HEK293 (cell line): ENCODE data around the gene MLLT3.

Experiments used
- BCL6B ChIP-seq: fragments of 450-650 bp; formaldehyde crosslinking; IDR thresholded peaks from 2 replicates; pipeline ENCODE4 v1.5.1; 2017; ENCODE audit warnings: missing biosample characterization, missing genetic modification characterization
- HIC1 ChIP-seq: fragments of 450-650 bp; formaldehyde crosslinking; IDR thresholded peaks from 2 replicates; pipeline ENCODE4 v1.5.1; 2016; ENCODE audit warnings: missing biosample characterization, missing genetic modification characterization
- HOXC10 ChIP-seq: sonication (generic); formaldehyde crosslinking; IDR thresholded peaks from 2 replicates; pipeline ENCODE4 v1.8.1; 2023; ENCODE audit warnings: mild to moderate bottlenecking, missing genetic modification reagents
- PRDM4 ChIP-seq: fragments of 450-650 bp; formaldehyde crosslinking; IDR thresholded peaks from 2 replicates; pipeline ENCODE4 v1.5.1; 2017; ENCODE audit warnings: missing biosample characterization, missing genetic modification characterization
- RBAK ChIP-seq: fragments of 450-650 bp; formaldehyde crosslinking; IDR thresholded peaks from 2 replicates; pipeline ENCODE4 v1.5.1; 2016; ENCODE audit warnings: missing biosample characterization, missing genetic modification characterization
- REST ChIP-seq: fragments of 450-650 bp; formaldehyde crosslinking; IDR thresholded peaks from 2 replicates; pipeline ENCODE4 v1.5.1; 2016; ENCODE audit warnings: missing biosample characterization, missing genetic modification characterization
- SCRT1 ChIP-seq: fragments of 450-650 bp; formaldehyde crosslinking; IDR thresholded peaks from 2 replicates; pipeline ENCODE4 v1.5.1; 2016; ENCODE audit warnings: missing biosample characterization, missing genetic modification characterization, borderline replicate concordance
- SETDB1 ChIP-seq: IDR thresholded peaks from one replicate; pipeline ENCODE4 v1.6.1; 2017; ENCODE audit warnings: mild to moderate bottlenecking, low read length, moderate library complexity, mixed read lengths; ENCODE audit not compliant: insufficient read length
- TRIM28 ChIP-seq: IDR thresholded peaks from 2 replicates; pipeline ENCODE4 v1.6.1; 2011; ENCODE audit warnings: low read length, control low read depth, borderline replicate concordance
- ZBTB21 ChIP-seq: fragments of 450-650 bp; formaldehyde crosslinking; IDR thresholded peaks from 2 replicates; pipeline ENCODE4 v1.5.1; 2017; ENCODE audit warnings: missing biosample characterization, missing genetic modification characterization
- ZNF10 ChIP-seq: fragments of 450-650 bp; formaldehyde crosslinking; IDR thresholded peaks from 2 replicates; pipeline ENCODE4 v1.5.1; 2017; ENCODE audit warnings: missing biosample characterization, missing genetic modification characterization
- ZNF112 ChIP-seq: fragments of 450-650 bp; formaldehyde crosslinking; IDR thresholded peaks from 2 replicates; pipeline ENCODE4 v1.5.0; 2017; ENCODE audit warnings: missing biosample characterization, missing genetic modification characterization
- ZNF140 ChIP-seq: fragments of 450-650 bp; formaldehyde crosslinking; IDR thresholded peaks from 2 replicates; pipeline ENCODE4 v1.5.1; 2016; ENCODE audit warnings: missing biosample characterization, missing genetic modification characterization
- ZNF23 ChIP-seq: fragments of 450-650 bp; formaldehyde crosslinking; IDR thresholded peaks from 2 replicates; pipeline ENCODE4 v1.5.1; 2016; ENCODE audit warnings: missing biosample characterization, missing genetic modification characterization, borderline replicate concordance
- ZNF311 ChIP-seq: fragments of 450-650 bp; formaldehyde crosslinking; IDR thresholded peaks from 2 replicates; pipeline ENCODE4 v1.5.1; 2017; ENCODE audit warnings: missing biosample characterization, missing genetic modification characterization, borderline replicate concordance
- ZNF350 ChIP-seq: fragments of 450-650 bp; formaldehyde crosslinking; IDR thresholded peaks from 2 replicates; pipeline ENCODE4 v1.5.0; 2017; ENCODE audit warnings: missing biosample characterization, mild to moderate bottlenecking, missing genetic modification characterization
- ZNF510 ChIP-seq: fragments of 450-650 bp; formaldehyde crosslinking; IDR thresholded peaks from 2 replicates; pipeline ENCODE4 v1.5.1; 2018; ENCODE audit warnings: mild to moderate bottlenecking, missing genetic modification characterization, missing biosample characterization; ENCODE audit not compliant: insufficient replicate concordance
- ZNF518A ChIP-seq: fragments of 450-650 bp; formaldehyde crosslinking; conservative IDR thresholded peaks from 2 replicates; pipeline ENCODE4 v1.5.1; 2016; ENCODE audit warnings: low read depth, missing biosample characterization, missing genetic modification characterization
- ZNF585B ChIP-seq: fragments of 450-650 bp; formaldehyde crosslinking; IDR thresholded peaks from 2 replicates; pipeline ENCODE4 v1.5.1; 2016; ENCODE audit warnings: missing biosample characterization, missing genetic modification characterization
- ZNF626 ChIP-seq: fragments of 450-650 bp; sonication (Bioruptor Pico); formaldehyde crosslinking; IDR thresholded peaks from 2 replicates; pipeline ENCODE4 v1.5.1; 2018; ENCODE audit warnings: missing biosample characterization, missing genetic modification characterization, inconsistent platforms
- ZNF629 ChIP-seq: fragments of 450-650 bp; formaldehyde crosslinking; IDR thresholded peaks from 2 replicates; pipeline ENCODE4 v1.5.1; 2017; ENCODE audit warnings: missing biosample characterization, missing genetic modification characterization
- ZNF692 ChIP-seq: fragments of 450-650 bp; formaldehyde crosslinking; IDR thresholded peaks from 2 replicates; pipeline ENCODE4 v1.5.1; 2016; ENCODE audit warnings: missing biosample characterization, missing genetic modification characterization
- ZNF707 ChIP-seq: fragments of 450-650 bp; formaldehyde crosslinking; IDR thresholded peaks from 2 replicates; pipeline ENCODE4 v1.5.1; 2016; ENCODE audit warnings: missing biosample characterization, missing genetic modification characterization
- ZNF777 ChIP-seq: fragments of 450-650 bp; formaldehyde crosslinking; IDR thresholded peaks from 2 replicates; pipeline ENCODE4 v1.5.1; 2017; ENCODE audit warnings: missing biosample characterization, missing genetic modification characterization, borderline replicate concordance
- ZXDB ChIP-seq: fragments of 450-650 bp; formaldehyde crosslinking; IDR thresholded peaks from 2 replicates; pipeline ENCODE4 v1.5.1; 2016; ENCODE audit warnings: missing biosample characterization, missing genetic modification characterization

Gene MLLT3

GRCh38 chr9:20563917-20564316 lies 58.4 kb downstream of the MLLT3 start (continued):
- 0 out of 2 replicates have a peak, but pooled peaks have one; percentile 41 for TF ChIP-seq PRDM4 (tag by site-specific recombination)
- no peak for TF ChIP-seq ZNF518A (tag by site-specific recombination)
- TF ChIP-seq ZNF629 = peak; percentile 79
- TF ChIP-seq BCL6B (tag by site-specific recombination) = no peak
- no peak for TF ChIP-seq TRIM28
- no peak for TF ChIP-seq SETDB1
- TF ChIP-seq ZNF510 (tag by site-specific recombination) = no peak
- no peak for TF ChIP-seq ZBTB21 (tag by site-specific recombination)
- no peak for TF ChIP-seq HOXC10 (CRISPR knock-in tag)
- no peak for TF ChIP-seq ZNF626 (tag by site-specific recombination)
- TF ChIP-seq RBAK = no peak
- TF ChIP-seq ZNF350 (tag by site-specific recombination) = no peak
- TF ChIP-seq ZNF112 (tag by site-specific recombination) = no peak
- TF ChIP-seq HIC1 (tag by site-specific recombination) = 0 out of 2 replicates have a peak, but pooled peaks have one; percentile 37
- TF ChIP-seq ZNF140 (tag by site-specific recombination) = no peak
- no peak for TF ChIP-seq ZNF23 (tag by site-specific recombination)
- TF ChIP-seq ZXDB (tag by site-specific recombination) = no peak
- TF ChIP-seq REST (tag by site-specific recombination) = no peak
- no peak for TF ChIP-seq ZNF692
- TF ChIP-seq ZNF311 = no peak
- no peak for TF ChIP-seq ZNF10
- TF ChIP-seq ZNF585B (tag by site-specific recombination) = no peak
- TF ChIP-seq ZNF707 (tag by site-specific recombination) = no peak
- no peak for TF ChIP-seq ZNF777 (tag by site-specific recombination)
- no peak for TF ChIP-seq SCRT1 (tag by site-specific recombination)
